ENCODE results near the gene AACS. TPM values are rescaled to one million over a fixed set of nuclear protein-coding genes. Genes with fewer than 3 reads are reported as not detected.

Gene AACS
- total RNA-seq, 2 donors from 2014 or later, result 36.7 to 54.6 TPM

- H3K27ac Mint-ChIP-seq, result no peak overlapping the region
- ATAC-seq, result no peak
- peaks cover 7% of the 10 kb centered on the region for H3K36me3 Mint-ChIP-seq
Measured at GRCh38 chr12:125089626-125090025, 24.4 kb downstream of the AACS start.

GRCh38 chr12:125090437-125090836 is 25.2 kb downstream of the AACS start:
- Mint-ChIP-seq H3K4me3 (no peak overlapping the region), H3K9me3 (no peaks in the 10 kb centered on the region), H3K27me3 (no peaks in the 10 kb centered on the region), H3K4me1 (ENCODE audit: low read depth in 2 of 2) (peaks cover 0 to 3% of the 10 kb centered on the region in 2 donors), H3K27ac (no peak overlapping the region), H3K36me3 (peaks cover 7% of the 10 kb centered on the region)
- no peak for DNase-seq (ENCODE audit: low spot score)
- ATAC-seq, result no peak

More at GRCh38 chr12:125089626-125090025, 24.4 kb downstream of the AACS start:
- H3K27me3 Mint-ChIP-seq, result no peaks in the 10 kb centered on the region
- H3K9me3 Mint-ChIP-seq, result no peaks in the 10 kb centered on the region
- H3K4me3 Mint-ChIP-seq, result no peak overlapping the region
- peaks cover 0 to 3% of the 10 kb centered on the region in 2 donors for H3K4me1 Mint-ChIP-seq (ENCODE audit: low read depth in 2 of 2)
- DNase-seq (ENCODE audit: low spot score), result no peak

GRCh38 chr12:125091401-125091800 is 26.2 kb downstream of the AACS start:
- Mint-ChIP-seq H3K27ac (no peak overlapping the region), H3K9me3 (no peaks in the 10 kb centered on the region), H3K36me3 (peaks cover 2% of the 10 kb centered on the region), H3K27me3 (no peaks in the 10 kb centered on the region), H3K4me1 (ENCODE audit: low read depth in 2 of 2) (peaks cover 0 to 7% of the 10 kb centered on the region in 2 donors), H3K4me3 (no peak overlapping the region)
- ATAC-seq, result no peak
- DNase-seq (ENCODE audit: low spot score), result no peak

GRCh38 chr12:125092108-125092871 is 27.1 kb downstream of the AACS start:
- Mint-ChIP-seq H3K27ac (no peak overlapping the region), H3K36me3 (no peaks in the 10 kb centered on the region), H3K27me3 (no peaks in the 10 kb centered on the region), H3K9me3 (no peaks in the 10 kb centered on the region), H3K4me3 (no peak overlapping the region), H3K4me1 (ENCODE audit: low read depth in 2 of 2) (peaks cover 0 to 8% of the 10 kb centered on the region in 2 donors)
- ATAC-seq, result no peak
- DNase-seq (ENCODE audit: low spot score), result no peak

- Mint-ChIP-seq H3K9me3 (no peaks in the 10 kb centered on the region), H3K36me3 (no peaks in the 10 kb centered on the region), H3K4me1 (ENCODE audit: low read depth in 2 of 2) (peaks cover 5 to 8% of the 10 kb centered on the region in 2 donors), H3K27me3 (no peaks in the 10 kb centered on the region), H3K27ac (no peak overlapping the region), H3K4me3 (no peak overlapping the region)
- DNase-seq (ENCODE audit: low spot score) (no peak), ATAC-seq (no peak)
Measured at GRCh38 chr12:125092872-125093680, 27.8 kb downstream of the AACS start.

- H3K9me3 Mint-ChIP-seq, result no peaks in the 10 kb centered on the region
- no peak for ATAC-seq
Measured at GRCh38 chr12:125093681-125094330, 28.6 kb downstream of the AACS start.

GRCh38 chr12:125096894-125097293 is 31.7 kb downstream of the AACS start:
- ATAC-seq (no peak), DNase-seq (ENCODE audit: low spot score) (no peak)
- Mint-ChIP-seq H3K36me3 (no peaks in the 10 kb centered on the region), H3K4me1 (ENCODE audit: low read depth in 2 of 2) (peaks cover 14 to 18% of the 10 kb centered on the region in 2 donors), H3K9me3 (no peaks in the 10 kb centered on the region), H3K27ac (no peak overlapping the region), H3K27me3 (no peaks in the 10 kb centered on the region), H3K4me3 (no peak overlapping the region)

More at GRCh38 chr12:125093681-125094330, 28.6 kb downstream of the AACS start:
- H3K27me3 Mint-ChIP-seq, result no peaks in the 10 kb centered on the region
- no peak overlapping the region for H3K4me3 Mint-ChIP-seq
- H3K27ac Mint-ChIP-seq, result no peak overlapping the region
- no peak for DNase-seq (ENCODE audit: low spot score)
- no peaks in the 10 kb centered on the region for H3K36me3 Mint-ChIP-seq
- H3K4me1 Mint-ChIP-seq (ENCODE audit: low read depth in 2 of 2), result peaks cover 8 to 11% of the 10 kb centered on the region in 2 donors

- Mint-ChIP-seq H3K27me3 (no peaks in the 10 kb centered on the region), H3K4me1 (ENCODE audit: low read depth in 2 of 2) (peaks cover 14 to 18% of the 10 kb centered on the region in 2 donors), H3K4me3 (no peak overlapping the region), H3K36me3 (no peaks in the 10 kb centered on the region), H3K27ac (no peak overlapping the region), H3K9me3 (no peaks in the 10 kb centered on the region)
- ATAC-seq (no peak), DNase-seq (ENCODE audit: low spot score) (no peak)
Measured at GRCh38 chr12:125097427-125097826, 32.2 kb downstream of the AACS start.

GRCh38 chr12:125098676-125099408 is 33.6 kb downstream of the AACS start:
- H3K36me3 Mint-ChIP-seq, result no peaks in the 10 kb centered on the region
- peak overlapping the region in 1 of 2 donors; percentile 23 for H3K27ac Mint-ChIP-seq
- no peak overlapping the region for H3K4me3 Mint-ChIP-seq
- H3K27me3 Mint-ChIP-seq, result no peaks in the 10 kb centered on the region
- DNase-seq (ENCODE audit: low spot score) (no peak), ATAC-seq (no peak)
- H3K9me3 Mint-ChIP-seq, result no peaks in the 10 kb centered on the region
- H3K4me1 Mint-ChIP-seq (ENCODE audit: low read depth in 2 of 2), result peaks cover 14 to 18% of the 10 kb centered on the region in 2 donors

GRCh38 chr12:125099409-125099782 is 34.2 kb downstream of the AACS start:
- Mint-ChIP-seq H3K36me3 (no peaks in the 10 kb centered on the region), H3K4me3 (no peak overlapping the region), H3K27me3 (no peaks in the 10 kb centered on the region), H3K4me1 (ENCODE audit: low read depth in 2 of 2) (peaks cover 14 to 18% of the 10 kb centered on the region in 2 donors), H3K27ac (peak overlapping the region in 1 of 2 donors; percentile 23), H3K9me3 (no peaks in the 10 kb centered on the region)
- DNase-seq (ENCODE audit: low spot score), result no peak
- no peak for ATAC-seq

- Mint-ChIP-seq H3K4me3 (no peak overlapping the region), H3K36me3 (no peaks in the 10 kb centered on the region), H3K27me3 (no peaks in the 10 kb centered on the region), H3K9me3 (no peaks in the 10 kb centered on the region), H3K4me1 (ENCODE audit: low read depth in 2 of 2) (peaks cover 14 to 15% of the 10 kb centered on the region in 2 donors), H3K27ac (no peak overlapping the region)
- no peak for DNase-seq (ENCODE audit: low spot score)
- ATAC-seq, result no peak
Measured at GRCh38 chr12:125100551-125101434, 35.6 kb downstream of the AACS start.

- ATAC-seq (no peak), DNase-seq (ENCODE audit: low spot score) (no peak)
- Mint-ChIP-seq H3K9me3 (no peaks in the 10 kb centered on the region), H3K27ac (no peak overlapping the region), H3K4me1 (ENCODE audit: low read depth in 2 of 2) (no peaks in the 10 kb centered on the region), H3K4me3 (no peak overlapping the region), H3K36me3 (peaks cover 8% of the 10 kb centered on the region), H3K27me3 (no peaks in the 10 kb centered on the region)
Measured at GRCh38 chr12:125104982-125105381, 39.7 kb downstream of the AACS start.
